Mesothelial cell of epicardium (in vitro differentiated cells): ENCODE data around the gene CRLF1. TPM values are rescaled to one million over a fixed set of nuclear protein-coding genes. Genes with fewer than 3 reads are reported as not detected.

Source experiments
- DNase-seq, 2 experiments: peaks; one replicate each; pipeline ENCODE4 v3.0.0; 2021; ENCODE audit warnings: low spot score in 2 of 2; ENCODE audit not compliant: unreplicated experiment in 2 of 2
- H3K27ac Mint-ChIP-seq: 2 replicates; pipeline ENCODE4 v1.8.0; 2021; ENCODE audit warnings: mixed read lengths
- H3K27me3 Mint-ChIP-seq: 2 replicates; pipeline ENCODE4 v1.8.0; 2021; ENCODE audit warnings: low read depth, mixed read lengths
- H3K36me3 Mint-ChIP-seq: 2 replicates; pipeline ENCODE4 v1.8.0; 2021; ENCODE audit warnings: mixed read lengths
- H3K4me1 Mint-ChIP-seq: 2 replicates; pipeline ENCODE4 v1.8.0; 2021; ENCODE audit warnings: mixed read lengths
- H3K4me3 Mint-ChIP-seq: 2 replicates; pipeline ENCODE4 v1.8.0; 2021; ENCODE audit warnings: mild to moderate bottlenecking, moderate library complexity, mixed read lengths
- H3K9me3 Mint-ChIP-seq: 2 replicates; pipeline ENCODE4 v1.8.0; 2021; ENCODE audit warnings: mixed read lengths
- CTCF ChIP-seq: fragments of 200-600 bp; sonication (generic); IDR thresholded peaks from one replicate; pipeline ENCODE4 v1.5.0; 2021; ENCODE audit warnings: antibody characterized with exemption; ENCODE audit not compliant: unreplicated experiment
- total RNA-seq: library from RNA; stranded (reverse); gene quantifications from 3 replicates; pipeline ENCODE4 v1.2.1, GENCODE V29; 2021

The CRLF1 gene
- total RNA-seq, 1 donor from 2014 or later, result 1.0 TPM

GRCh38 chr19:18618236-18618635 is 11.6 kb upstream of the CRLF1 start:
- no peak overlapping the region for H3K27ac Mint-ChIP-seq
- H3K9me3 Mint-ChIP-seq, result peaks cover 8% of the 10 kb centered on the region
- no peaks in the 10 kb centered on the region for H3K36me3 Mint-ChIP-seq
- peaks cover 6% of the 10 kb centered on the region for H3K4me1 Mint-ChIP-seq
- no peak overlapping the region for H3K4me3 Mint-ChIP-seq
- DNase-seq, result no peak
- H3K27me3 Mint-ChIP-seq, result peaks cover 49% of the 10 kb centered on the region
- no peak for TF ChIP-seq CTCF

GRCh38 chr19:18617562-18617961 is 11.0 kb upstream of the CRLF1 start:
- no peak for TF ChIP-seq CTCF
- Mint-ChIP-seq H3K4me3 (no peak overlapping the region), H3K4me1 (peaks cover 8% of the 10 kb centered on the region), H3K9me3 (peaks cover 8% of the 10 kb centered on the region), H3K27me3 (peaks cover 51% of the 10 kb centered on the region), H3K27ac (no peak overlapping the region), H3K36me3 (no peaks in the 10 kb centered on the region)
- DNase-seq, result no peak

GRCh38 chr19:18616023-18616422 is 9.4 kb upstream of the CRLF1 start:
- H3K4me3 Mint-ChIP-seq, result no peak overlapping the region
- H3K27ac Mint-ChIP-seq, result no peak overlapping the region
- H3K4me1 Mint-ChIP-seq, result peaks cover 18% of the 10 kb centered on the region
- H3K27me3 Mint-ChIP-seq, result peaks cover 60% of the 10 kb centered on the region
- DNase-seq, result no peak
- H3K9me3 Mint-ChIP-seq, result peaks cover 8% of the 10 kb centered on the region
- H3K36me3 Mint-ChIP-seq, result no peaks in the 10 kb centered on the region
- TF ChIP-seq CTCF, result no peak

DNA sequence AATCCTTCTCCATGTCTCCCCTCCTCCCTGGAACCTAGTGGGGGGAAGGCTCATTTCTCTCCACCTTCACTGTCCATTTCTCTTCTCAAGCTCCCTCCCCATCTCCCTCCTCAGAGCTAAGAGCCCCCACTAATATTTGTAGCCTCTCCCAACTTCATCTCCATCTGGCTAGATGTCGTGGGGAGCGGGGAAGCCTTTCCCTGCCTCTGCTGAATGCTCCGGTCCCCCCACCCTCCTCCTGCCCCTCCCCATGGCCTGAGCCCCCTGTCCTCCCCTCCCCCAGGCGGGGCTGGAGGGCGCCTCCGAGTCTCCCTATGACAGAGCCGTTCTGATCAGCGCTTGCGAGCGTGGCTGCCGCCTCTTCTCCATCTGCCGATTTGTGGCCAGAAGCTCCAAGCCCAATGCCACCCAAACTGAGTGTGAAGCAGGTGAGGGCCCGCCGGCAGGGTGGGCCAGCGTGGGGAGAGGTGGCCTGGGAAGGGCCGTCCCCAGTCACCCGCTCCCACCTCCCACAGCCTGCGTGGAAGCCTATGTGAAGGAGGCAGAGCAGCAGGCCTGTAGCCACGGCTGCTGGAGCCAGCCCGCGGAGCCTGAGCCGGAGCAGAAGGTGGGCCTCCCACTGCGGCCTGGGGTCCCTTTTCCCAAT is 7.1 kb upstream of the CRLF1 start:
- peaks cover 20% of the 10 kb centered on the region for H3K4me1 Mint-ChIP-seq
- peak overlapping the region; percentile 63 for H3K4me3 Mint-ChIP-seq
- H3K36me3 Mint-ChIP-seq, result no peaks in the 10 kb centered on the region
- H3K27ac Mint-ChIP-seq, result no peak overlapping the region
- H3K27me3 Mint-ChIP-seq, result peaks cover 77% of the 10 kb centered on the region
- peaks cover 8% of the 10 kb centered on the region for H3K9me3 Mint-ChIP-seq
- TF ChIP-seq CTCF, result no peak
- DNase-seq, result no peak

GRCh38 chr19:18612772-18613588 is 6.4 kb upstream of the CRLF1 start, which contains the start of gene TMEM59L:
TSS of gene TMEM59L (plus strand) at chr19:18612870. CDS start at chr19:18612959, 89 bp downstream.
- no peak for DNase-seq
- peaks cover 84% of the 10 kb centered on the region for H3K27me3 Mint-ChIP-seq
- peaks cover 8% of the 10 kb centered on the region for H3K9me3 Mint-ChIP-seq
- H3K4me1 Mint-ChIP-seq, result peaks cover 21% of the 10 kb centered on the region
- peak within 1 kb of the TSS; percentile 65 for H3K4me3 Mint-ChIP-seq
- no peak for TF ChIP-seq CTCF
- no peaks in the 10 kb centered on the region for H3K36me3 Mint-ChIP-seq
- H3K27ac Mint-ChIP-seq, result no peak within 1 kb of the TSS
